DOHH2 (cell line): ENCODE data around the gene USP8.
"Not testable (repeated sequence)": the region's sequence is repeated elsewhere in the genome, so short reads cannot be mapped to it uniquely, and the experiment has no call there.

Experiments
- EZH2phosphoT487 ChIP-seq: fragments of 200-600 bp; sonication (generic); IDR thresholded peaks from 2 replicates; pipeline ENCODE4 v1.6.1; 2017; ENCODE audit warnings: borderline replicate concordance, mild to moderate bottlenecking, antibody characterized with exemption, low read length, moderate library complexity, mixed read lengths
- TF ChIP-seq, protein P1 (sequence below): fragments of 200-600 bp; sonication (generic); IDR thresholded peaks from one replicate; pipeline ENCODE4 v1.5.1; 2014; ENCODE audit warnings: antibody characterized with exemption, mild to moderate bottlenecking, low read depth, low read length; ENCODE audit not compliant: poor library complexity, severe bottlenecking

DNA sequence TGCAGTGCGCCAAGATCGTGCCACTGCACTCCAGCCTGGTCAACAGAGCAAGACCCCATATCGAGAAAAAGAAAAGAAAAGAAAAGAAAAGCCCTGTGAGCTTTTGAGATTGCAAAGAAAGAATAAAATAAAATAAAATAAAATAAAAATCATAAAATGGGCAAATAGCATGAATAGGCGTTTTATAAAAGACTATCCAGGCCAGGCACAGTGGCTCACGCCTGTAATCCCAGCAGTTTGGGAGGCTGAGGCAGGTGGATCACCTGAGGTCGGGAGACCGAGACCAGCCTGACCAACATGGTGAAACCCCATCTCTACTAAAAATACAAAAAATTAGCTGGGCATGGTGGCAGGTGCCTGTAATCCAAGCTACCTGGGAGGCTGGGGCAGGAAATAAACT, 44.8 kb upstream of the USP8 start:
- not testable (repeated sequence) for TF ChIP-seq EZH2phosphoT487
- TF ChIP-seq, protein P1, sequence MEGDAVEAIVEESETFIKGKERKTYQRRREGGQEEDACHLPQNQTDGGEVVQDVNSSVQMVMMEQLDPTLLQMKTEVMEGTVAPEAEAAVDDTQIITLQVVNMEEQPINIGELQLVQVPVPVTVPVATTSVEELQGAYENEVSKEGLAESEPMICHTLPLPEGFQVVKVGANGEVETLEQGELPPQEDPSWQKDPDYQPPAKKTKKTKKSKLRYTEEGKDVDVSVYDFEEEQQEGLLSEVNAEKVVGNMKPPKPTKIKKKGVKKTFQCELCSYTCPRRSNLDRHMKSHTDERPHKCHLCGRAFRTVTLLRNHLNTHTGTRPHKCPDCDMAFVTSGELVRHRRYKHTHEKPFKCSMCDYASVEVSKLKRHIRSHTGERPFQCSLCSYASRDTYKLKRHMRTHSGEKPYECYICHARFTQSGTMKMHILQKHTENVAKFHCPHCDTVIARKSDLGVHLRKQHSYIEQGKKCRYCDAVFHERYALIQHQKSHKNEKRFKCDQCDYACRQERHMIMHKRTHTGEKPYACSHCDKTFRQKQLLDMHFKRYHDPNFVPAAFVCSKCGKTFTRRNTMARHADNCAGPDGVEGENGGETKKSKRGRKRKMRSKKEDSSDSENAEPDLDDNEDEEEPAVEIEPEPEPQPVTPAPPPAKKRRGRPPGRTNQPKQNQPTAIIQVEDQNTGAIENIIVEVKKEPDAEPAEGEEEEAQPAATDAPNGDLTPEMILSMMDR: not testable (repeated sequence)
